SU-DHL-6 (cell line): ENCODE measurements around the gene EVI5.

Experiments used
- H2AFZ ChIP-seq: fragments of 200-600 bp; sonication (generic); 2 replicates; pipeline ENCODE4 v1.6.1; 2014; ENCODE audit warnings: low read depth, mild to moderate bottlenecking, moderate library complexity, mixed read lengths, antibody characterized with exemption, low read length; ENCODE audit not compliant: severe bottlenecking
- H3F3A ChIP-seq: fragments of 200-600 bp; shearing (Covaris generic); 2 replicates; pipeline ENCODE4 v1.6.0; 2016; ENCODE audit warnings: antibody characterized with exemption, mild to moderate bottlenecking; ENCODE audit not compliant: insufficient read depth
- H3K27ac ChIP-seq: fragments of 200-600 bp; sonication (generic); 2 replicates; pipeline ENCODE4 v1.5.1; 2016; ENCODE audit warnings: low read depth, mild to moderate bottlenecking, low read length, moderate library complexity, mixed read lengths
- H3K27me3 ChIP-seq: fragments of 200-600 bp; sonication (generic), shearing (Covaris generic); 2 replicates; pipeline ENCODE4 v1.6.0; 2014; ENCODE audit warnings: mild to moderate bottlenecking, low read length
- H3K36me3 ChIP-seq: fragments of 200-600 bp; sonication (generic); 2 replicates; pipeline ENCODE4 v1.6.1; 2014; ENCODE audit warnings: mild to moderate bottlenecking, low read length, mixed read lengths
- H3K4me2 ChIP-seq: fragments of 300-600, 200-600 bp; shearing (Covaris generic), sonication (generic); 2 replicates; pipeline ENCODE4 v1.6.0; 2014; ENCODE audit warnings: low read length, low read depth, mild to moderate bottlenecking; ENCODE audit not compliant: poor library complexity, severe bottlenecking
- H3K4me3 ChIP-seq: fragments of 200-600 bp; sonication (generic); 2 replicates; pipeline ENCODE4 v1.5.1; 2014; ENCODE audit warnings: antibody characterized with exemption, low read length, mild to moderate bottlenecking, mixed read lengths; ENCODE audit not compliant: insufficient read depth, poor library complexity, severe bottlenecking
- H3K79me2 ChIP-seq: fragments of 200-600 bp; sonication (generic); 2 replicates; pipeline ENCODE4 v1.6.1; 2014; ENCODE audit warnings: mild to moderate bottlenecking, low read length, moderate library complexity; ENCODE audit not compliant: insufficient read depth
- H3K9ac ChIP-seq: fragments of 200-600 bp; sonication (generic); 2 replicates; pipeline ENCODE4 v1.7.0; 2014; ENCODE audit warnings: mild to moderate bottlenecking, low read length
- H3K9me2 ChIP-seq: fragments of 200-600 bp; sonication (generic); replicated peaks from 2 replicates; pipeline ENCODE4 v1.6.1; 2014; ENCODE audit warnings: low read length; ENCODE audit not compliant: insufficient read depth
- H3K9me3 ChIP-seq: fragments of 200-600 bp; sonication (generic); 2 replicates; pipeline ENCODE4 v1.6.1; 2014; ENCODE audit warnings: low read length, mixed read lengths; ENCODE audit not compliant: insufficient read depth
- H4K20me1 ChIP-seq: fragments of 200-600 bp; sonication (generic); 2 replicates; pipeline ENCODE4 v1.6.1; 2014; ENCODE audit warnings: low read depth, mild to moderate bottlenecking, antibody characterized with exemption, low read length, moderate library complexity, mixed read lengths
- EZH2phosphoT487 ChIP-seq: fragments of 200-600 bp; sonication (generic), shearing (Covaris generic); conservative IDR thresholded peaks from 2 replicates; pipeline ENCODE4 v1.6.1; 2018; ENCODE audit warnings: mild to moderate bottlenecking, antibody characterized with exemption, low read length, moderate library complexity, mixed read lengths
- TF ChIP-seq, protein P1 (sequence below): fragments of 200-600 bp; sonication (generic); IDR thresholded peaks from one replicate; pipeline ENCODE4 v1.5.1; 2017; ENCODE audit warnings: antibody characterized with exemption, mild to moderate bottlenecking, low read length, moderate library complexity; ENCODE audit not compliant: insufficient read depth, poor library complexity, severe bottlenecking

Gene EVI5

DNA sequence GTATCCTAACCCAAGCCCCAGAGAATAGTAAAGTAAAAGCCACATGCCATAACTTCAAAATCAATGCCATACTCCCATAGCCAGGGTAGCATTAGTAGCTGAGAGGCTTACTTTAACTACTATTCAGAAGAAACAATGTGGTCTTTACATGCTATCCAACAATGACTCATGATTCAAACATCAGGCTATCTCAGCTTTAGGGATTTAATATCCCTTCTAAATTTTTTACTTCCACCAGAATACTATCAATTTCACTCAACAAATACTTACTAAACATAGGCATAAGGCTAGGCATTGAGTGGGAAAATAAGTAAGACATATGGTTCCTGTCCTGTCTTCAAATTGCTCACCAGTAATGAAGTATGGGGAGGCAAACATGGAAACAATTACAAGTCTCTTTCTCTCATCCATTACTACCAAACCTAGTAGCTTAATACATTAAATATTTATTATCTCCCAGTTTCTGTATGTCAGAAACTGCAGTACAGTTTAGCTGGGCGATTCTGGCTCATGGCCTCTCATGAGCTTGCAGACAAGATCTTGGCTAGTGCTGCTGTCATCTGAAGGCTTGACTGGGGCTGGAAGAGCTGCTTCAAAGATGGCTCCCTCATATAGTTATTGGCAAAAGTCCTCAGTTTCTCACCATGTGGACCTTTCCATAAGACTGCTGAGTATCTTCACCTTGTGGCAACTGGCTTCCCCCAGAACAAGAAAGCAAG lies 30.7 kb downstream of the EVI5 start:
- Histone ChIP-seq H3K9me2 (no peaks in the 10 kb centered on the region), H3K27ac (no peak overlapping the region), H3K9ac (no peak overlapping the region), H3K4me3 (no peak overlapping the region), H3F3A (no peaks in the 10 kb centered on the region), H4K20me1 (no peaks in the 10 kb centered on the region), H3K27me3 (no peaks in the 10 kb centered on the region), H2AFZ (no peak overlapping the region), H3K36me3 (no peaks in the 10 kb centered on the region), H3K4me2 (no peak overlapping the region), H3K9me3 (no peaks in the 10 kb centered on the region), H3K79me2 (no peaks in the 10 kb centered on the region)
- no peak for TF ChIP-seq EZH2phosphoT487
- TF ChIP-seq, protein P1, sequence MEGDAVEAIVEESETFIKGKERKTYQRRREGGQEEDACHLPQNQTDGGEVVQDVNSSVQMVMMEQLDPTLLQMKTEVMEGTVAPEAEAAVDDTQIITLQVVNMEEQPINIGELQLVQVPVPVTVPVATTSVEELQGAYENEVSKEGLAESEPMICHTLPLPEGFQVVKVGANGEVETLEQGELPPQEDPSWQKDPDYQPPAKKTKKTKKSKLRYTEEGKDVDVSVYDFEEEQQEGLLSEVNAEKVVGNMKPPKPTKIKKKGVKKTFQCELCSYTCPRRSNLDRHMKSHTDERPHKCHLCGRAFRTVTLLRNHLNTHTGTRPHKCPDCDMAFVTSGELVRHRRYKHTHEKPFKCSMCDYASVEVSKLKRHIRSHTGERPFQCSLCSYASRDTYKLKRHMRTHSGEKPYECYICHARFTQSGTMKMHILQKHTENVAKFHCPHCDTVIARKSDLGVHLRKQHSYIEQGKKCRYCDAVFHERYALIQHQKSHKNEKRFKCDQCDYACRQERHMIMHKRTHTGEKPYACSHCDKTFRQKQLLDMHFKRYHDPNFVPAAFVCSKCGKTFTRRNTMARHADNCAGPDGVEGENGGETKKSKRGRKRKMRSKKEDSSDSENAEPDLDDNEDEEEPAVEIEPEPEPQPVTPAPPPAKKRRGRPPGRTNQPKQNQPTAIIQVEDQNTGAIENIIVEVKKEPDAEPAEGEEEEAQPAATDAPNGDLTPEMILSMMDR, result no peak

DNA sequence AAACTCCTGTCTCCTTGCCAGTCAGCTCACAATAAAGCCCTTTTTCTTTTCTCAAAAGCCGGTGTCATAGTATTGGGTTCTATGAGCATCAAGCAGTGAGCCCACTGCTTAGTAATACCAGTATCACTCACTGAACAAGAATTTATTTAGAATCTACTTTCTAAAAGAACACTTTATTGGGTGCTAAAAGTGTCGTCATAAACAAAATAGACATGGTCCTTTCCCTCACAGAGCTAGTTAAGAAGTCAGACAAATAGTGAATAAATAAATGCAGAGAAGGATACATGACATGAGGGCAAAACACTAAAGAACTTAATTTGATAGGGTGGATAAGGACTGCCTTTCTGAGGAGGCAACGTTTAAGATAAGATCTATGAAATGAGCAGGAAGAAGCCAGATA lies 32.2 kb downstream of the EVI5 start:
- Histone ChIP-seq H3K4me3 (no peak overlapping the region), H3K27ac (no peak overlapping the region), H3K4me2 (no peak overlapping the region), H4K20me1 (no peaks in the 10 kb centered on the region), H3K79me2 (no peaks in the 10 kb centered on the region), H3K9ac (no peak overlapping the region), H3K9me2 (no peaks in the 10 kb centered on the region), H3K9me3 (no peaks in the 10 kb centered on the region), H3F3A (no peaks in the 10 kb centered on the region), H3K36me3 (no peaks in the 10 kb centered on the region), H3K27me3 (no peaks in the 10 kb centered on the region), H2AFZ (no peak overlapping the region)
- TF ChIP-seq EZH2phosphoT487, result no peak
- TF ChIP-seq, protein P1, result no peak

DNA sequence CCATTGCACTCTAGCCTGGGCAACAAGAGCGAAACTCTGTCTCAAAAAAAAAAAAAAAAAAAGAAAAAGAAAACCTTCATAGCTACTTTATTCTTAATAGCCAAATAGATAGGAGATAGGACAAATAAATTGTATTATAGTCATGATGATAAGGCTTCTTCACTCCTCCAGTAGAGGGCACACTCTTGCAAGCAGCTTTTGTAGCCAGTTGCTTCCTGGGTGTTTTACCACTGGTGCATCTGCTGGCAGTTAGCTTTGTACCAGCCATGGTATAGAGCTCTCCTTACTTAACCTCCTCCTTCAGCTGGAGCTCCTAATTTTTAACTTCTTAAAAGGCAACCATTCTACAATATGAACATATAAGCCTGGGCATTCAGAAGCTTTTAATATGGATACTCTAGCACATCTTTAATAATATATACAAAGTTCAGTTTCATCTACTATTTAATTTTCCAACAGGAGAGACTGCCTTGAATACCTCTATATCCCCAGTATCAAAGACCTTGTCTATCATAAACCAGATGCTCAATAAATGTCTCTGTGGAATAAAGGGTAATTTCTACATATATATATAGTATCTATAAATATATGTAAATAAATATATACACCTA lies 35.8 kb downstream of the EVI5 start:
- no peaks in the 10 kb centered on the region for H4K20me1 ChIP-seq
- no peak for TF ChIP-seq EZH2phosphoT487
- TF ChIP-seq, protein P1, result peak; percentile 69
- no peaks in the 10 kb centered on the region for H3K79me2 ChIP-seq
- no peaks in the 10 kb centered on the region for H3K36me3 ChIP-seq
- H3K4me3 ChIP-seq, result no peak overlapping the region
- no peak overlapping the region for H2AFZ ChIP-seq
- no peaks in the 10 kb centered on the region for H3K9me2 ChIP-seq
- no peak overlapping the region for H3K9ac ChIP-seq
- no peaks in the 10 kb centered on the region for H3K9me3 ChIP-seq
- H3K4me2 ChIP-seq, result no peak overlapping the region
- no peaks in the 10 kb centered on the region for H3K27me3 ChIP-seq
- no peaks in the 10 kb centered on the region for H3F3A ChIP-seq
- H3K27ac ChIP-seq, result no peak overlapping the region
